ENCODE data around the gene CMAS. TPM values are rescaled to one million over a fixed set of nuclear protein-coding genes. Genes with fewer than 3 reads are reported as not detected.
A peak's percentile ranks its signal among the peaks of the same experiment; 100 is the strongest.
"Not testable (repeated sequence)": the region's sequence is repeated elsewhere in the genome, so short reads cannot be mapped to it uniquely, and the experiment has no call there.

Gene CMAS
- total RNA-seq, 1 experiment from 2014 or later = 37.6 TPM

DNA sequence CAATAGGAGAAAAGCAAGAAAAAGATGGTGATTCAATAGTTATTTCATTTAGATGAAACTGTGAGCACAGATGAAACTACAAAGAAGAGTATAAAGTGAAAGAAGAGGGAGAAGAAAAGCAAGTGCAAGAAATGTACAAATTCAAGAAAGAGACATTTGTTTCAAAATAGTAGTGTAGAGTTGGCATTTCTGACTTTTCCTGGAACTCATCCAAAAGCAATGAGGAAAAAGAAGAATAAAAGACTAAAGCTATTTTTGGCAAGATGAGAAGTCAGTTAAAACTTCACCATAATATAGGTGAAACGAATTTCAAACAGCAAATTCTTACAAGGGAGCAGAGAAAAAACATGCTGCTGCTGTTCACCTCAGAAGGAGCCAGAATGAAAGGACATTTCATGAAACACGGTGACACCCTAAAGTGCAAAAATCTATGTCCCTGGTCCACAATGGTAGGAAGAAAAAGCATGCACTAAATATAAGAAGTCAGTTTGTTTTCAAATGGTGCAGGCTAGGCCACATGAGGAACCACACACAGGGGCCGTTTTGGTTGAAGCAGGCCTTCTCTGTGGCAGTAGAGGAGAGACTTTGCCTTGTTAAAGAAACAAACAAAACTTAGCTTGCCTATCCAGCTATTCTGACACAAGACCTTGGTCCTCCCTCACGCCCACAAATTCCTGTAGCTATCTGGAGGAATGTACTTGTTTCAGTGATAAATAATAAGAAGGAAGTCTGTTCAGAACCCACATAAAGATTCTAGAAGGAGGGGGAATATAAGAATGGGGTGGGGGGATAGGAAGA lies 11.1 kb upstream of the CMAS start:
- Histone ChIP-seq H3K9me3 (replicated peaks) (no peaks in the 10 kb centered on the region), H3K4me3 (no peak overlapping the region), H3K36me3 (no peaks in the 10 kb centered on the region), H3K4me1 (no peaks in the 10 kb centered on the region), H3K27ac (no peak overlapping the region), H3K27me3 (no peaks in the 10 kb centered on the region)
- DNase-seq = no peak

DNA sequence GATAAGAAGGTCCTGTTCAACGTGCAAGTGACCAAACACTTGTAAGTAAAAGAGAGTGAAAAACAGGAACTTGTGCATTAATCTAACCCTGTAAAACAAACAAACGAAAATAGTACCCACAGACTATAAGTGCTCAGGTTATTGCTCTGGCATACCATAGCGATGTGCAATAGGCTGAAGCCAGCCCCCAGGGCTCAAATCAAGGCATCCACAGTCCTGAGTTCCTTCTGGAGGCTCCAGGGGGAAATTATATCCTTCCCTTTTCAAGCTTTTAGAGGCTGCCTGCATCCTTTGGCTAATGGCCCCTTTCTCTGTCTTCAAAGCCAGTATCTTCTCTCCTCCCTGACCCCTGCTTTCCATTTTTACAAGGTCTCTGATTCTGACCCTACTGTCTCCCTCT lies 8.1 kb upstream of the CMAS start:
- no peaks in the 10 kb centered on the region for H3K9me3 ChIP-seq (replicated peaks)
- no peaks in the 10 kb centered on the region for H3K36me3 ChIP-seq
- H3K27me3 ChIP-seq = no peaks in the 10 kb centered on the region
- no peak for DNase-seq
- no peak overlapping the region for H3K4me3 ChIP-seq
- H3K27ac ChIP-seq = no peak overlapping the region
- no peaks in the 10 kb centered on the region for H3K4me1 ChIP-seq

GRCh38 chr12:22038734-22039133 lies 7.3 kb upstream of the CMAS start:
- Histone ChIP-seq H3K9me3 (replicated peaks) (no peaks in the 10 kb centered on the region), H3K27me3 (no peaks in the 10 kb centered on the region), H3K27ac (no peak overlapping the region), H3K4me3 (no peak overlapping the region), H3K36me3 (no peaks in the 10 kb centered on the region), H3K4me1 (no peaks in the 10 kb centered on the region)
- no peak for DNase-seq

DNA sequence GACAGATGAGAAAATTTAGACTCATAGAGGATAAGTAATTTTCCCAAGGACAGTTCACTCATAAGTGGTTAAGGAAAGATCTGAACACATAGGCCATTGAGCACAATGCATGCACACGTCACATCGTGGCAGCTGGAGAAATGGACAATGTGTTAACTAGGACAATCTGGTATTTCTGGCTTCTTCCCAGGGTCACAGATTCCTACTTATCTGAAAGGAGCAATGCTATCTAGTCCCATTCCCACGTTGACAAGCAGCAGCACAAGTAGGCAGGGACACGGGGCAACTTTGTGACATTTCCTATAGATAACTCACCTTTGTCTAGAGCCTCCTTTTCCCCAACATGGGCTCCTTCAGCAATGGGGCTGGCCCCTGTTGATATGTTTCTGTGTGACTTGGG lies 6.7 kb upstream of the CMAS start:
- Histone ChIP-seq H3K4me1 (no peaks in the 10 kb centered on the region), H3K4me3 (no peak overlapping the region), H3K27me3 (no peaks in the 10 kb centered on the region)

DNA sequence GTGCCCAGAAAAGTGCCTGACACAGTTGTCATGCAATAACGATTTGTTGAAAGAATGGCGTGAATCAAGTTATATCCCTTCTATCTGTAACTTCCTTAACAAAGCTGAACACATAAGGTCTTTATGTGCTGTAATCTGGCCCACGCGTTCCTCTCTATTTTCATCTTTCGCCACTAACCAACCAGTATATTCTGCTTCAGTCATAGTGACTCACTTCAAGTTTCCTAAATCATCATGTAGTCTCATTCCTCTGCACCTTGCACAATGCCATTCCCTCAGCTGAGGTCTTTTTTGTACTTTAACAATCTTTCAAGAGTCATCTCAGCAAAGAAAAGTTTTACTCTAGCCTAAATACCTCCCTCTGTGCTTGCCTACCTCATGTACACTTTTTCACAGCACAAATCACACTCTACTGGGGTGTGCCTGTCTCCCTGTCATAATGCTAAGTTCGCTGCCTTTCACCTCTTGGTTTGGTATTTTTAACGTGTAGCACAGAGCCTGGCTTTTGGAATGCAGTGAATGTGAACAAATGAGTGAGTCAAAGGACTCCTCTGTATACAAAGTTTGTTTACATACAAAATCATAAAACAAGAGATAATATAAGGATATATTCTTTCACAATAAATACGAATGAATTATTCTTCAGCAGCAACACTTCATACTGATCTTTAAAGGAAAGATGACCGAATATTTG lies 2.9 kb upstream of the CMAS start:
- H3K27me3 ChIP-seq = no peaks in the 10 kb centered on the region
- H3K9me3 ChIP-seq (replicated peaks) = no peaks in the 10 kb centered on the region
- H3K27ac ChIP-seq = no peak overlapping the region
- DNase-seq = no peak
- no peaks in the 10 kb centered on the region; the same call in 1 of the 2 replicates for H3K36me3 ChIP-seq
- H3K4me1 ChIP-seq = no peaks in the 10 kb centered on the region
- H3K4me3 ChIP-seq = no peak overlapping the region

More for the DNA sequence above, 6.7 kb upstream of the CMAS start:
- no peaks in the 10 kb centered on the region for H3K36me3 ChIP-seq
- no peaks in the 10 kb centered on the region for H3K9me3 ChIP-seq (replicated peaks)
- no peak for DNase-seq
- no peak overlapping the region for H3K27ac ChIP-seq

DNA sequence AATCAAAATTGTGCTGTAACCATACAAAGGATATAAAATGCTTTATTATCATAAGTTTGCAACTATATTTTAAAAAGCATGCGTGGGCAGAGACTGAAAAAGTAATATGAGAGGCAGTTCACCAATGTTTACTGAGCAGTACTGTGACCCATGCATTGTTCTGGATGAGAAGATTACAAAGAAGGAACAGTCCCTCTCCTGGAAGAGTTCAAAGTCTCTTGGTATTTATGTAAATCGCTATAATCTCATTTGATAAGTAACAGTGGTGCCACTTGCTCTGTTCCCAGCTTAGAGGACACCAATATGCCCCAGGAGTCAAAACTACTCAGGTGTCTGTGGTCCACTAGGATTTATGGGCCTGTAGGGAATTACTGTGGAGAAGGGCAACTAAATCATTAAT lies 2.1 kb upstream of the CMAS start:
- H3K4me1 ChIP-seq = no peaks in the 10 kb centered on the region
- DNase-seq = no peak
- H3K27me3 ChIP-seq = no peaks in the 10 kb centered on the region
- H3K4me3 ChIP-seq = no peak overlapping the region
- no peaks in the 10 kb centered on the region for H3K9me3 ChIP-seq (replicated peaks)
- H3K36me3 ChIP-seq = no peaks in the 10 kb centered on the region; the same call in 1 of the 2 replicates
- H3K27ac ChIP-seq = no peak overlapping the region

DNA sequence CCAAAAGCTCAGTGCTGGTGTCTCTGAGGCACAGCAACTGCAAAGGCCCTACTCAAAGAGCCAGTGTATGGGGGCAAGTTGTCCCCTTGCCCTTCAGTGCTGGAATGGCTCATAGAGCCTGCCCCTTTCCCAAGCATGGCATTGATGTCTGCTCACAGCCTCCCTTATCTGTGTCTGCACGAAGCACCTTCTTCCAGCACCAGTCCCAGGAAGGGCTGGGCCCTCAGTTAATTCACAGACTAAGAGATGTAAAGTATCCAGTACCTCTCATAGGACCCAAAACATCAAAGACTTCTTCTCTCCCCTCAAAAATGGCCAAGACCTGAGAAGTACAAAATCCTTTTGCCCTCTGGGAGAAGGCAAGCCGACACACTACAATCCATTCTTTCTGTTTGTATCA lies 1.6 kb upstream of the CMAS start:
- H3K4me1 ChIP-seq = no peaks in the 10 kb centered on the region
- H3K9me3 ChIP-seq (replicated peaks) = no peaks in the 10 kb centered on the region
- H3K36me3 ChIP-seq = no peaks in the 10 kb centered on the region; the same call in 1 of the 2 replicates
- no peak overlapping the region for H3K27ac ChIP-seq
- H3K27me3 ChIP-seq = no peaks in the 10 kb centered on the region
- no peak overlapping the region for H3K4me3 ChIP-seq
- DNase-seq = no peak

GRCh38 chr12:22046968-22047390 lies 961 bp downstream of the CMAS start:
- peak overlapping the region; percentile 87 for H3K27ac ChIP-seq

GRCh38 chr12:22047494-22047893 lies 1.5 kb downstream of the CMAS start:
- no peak for DNase-seq
- H3K4me3 ChIP-seq = no peak overlapping the region
- no peak overlapping the region for H3K27ac ChIP-seq
- no peaks in the 10 kb centered on the region for H3K27me3 ChIP-seq
- H3K9me3 ChIP-seq (replicated peaks) = no peaks in the 10 kb centered on the region
- H3K36me3 ChIP-seq = no peaks in the 10 kb centered on the region; the same call in 1 of the 2 replicates
- H3K4me1 ChIP-seq = no peaks in the 10 kb centered on the region

More at GRCh38 chr12:22046968-22047390, 961 bp downstream of the CMAS start:
- Histone ChIP-seq H3K9me3 (replicated peaks) (no peaks in the 10 kb centered on the region), H3K27me3 (no peaks in the 10 kb centered on the region), H3K4me1 (no peaks in the 10 kb centered on the region), H3K4me3 (peak overlapping the region; percentile 100), H3K36me3 (no peaks in the 10 kb centered on the region; the same call in 1 of the 2 replicates)
- no peak for DNase-seq

DNA sequence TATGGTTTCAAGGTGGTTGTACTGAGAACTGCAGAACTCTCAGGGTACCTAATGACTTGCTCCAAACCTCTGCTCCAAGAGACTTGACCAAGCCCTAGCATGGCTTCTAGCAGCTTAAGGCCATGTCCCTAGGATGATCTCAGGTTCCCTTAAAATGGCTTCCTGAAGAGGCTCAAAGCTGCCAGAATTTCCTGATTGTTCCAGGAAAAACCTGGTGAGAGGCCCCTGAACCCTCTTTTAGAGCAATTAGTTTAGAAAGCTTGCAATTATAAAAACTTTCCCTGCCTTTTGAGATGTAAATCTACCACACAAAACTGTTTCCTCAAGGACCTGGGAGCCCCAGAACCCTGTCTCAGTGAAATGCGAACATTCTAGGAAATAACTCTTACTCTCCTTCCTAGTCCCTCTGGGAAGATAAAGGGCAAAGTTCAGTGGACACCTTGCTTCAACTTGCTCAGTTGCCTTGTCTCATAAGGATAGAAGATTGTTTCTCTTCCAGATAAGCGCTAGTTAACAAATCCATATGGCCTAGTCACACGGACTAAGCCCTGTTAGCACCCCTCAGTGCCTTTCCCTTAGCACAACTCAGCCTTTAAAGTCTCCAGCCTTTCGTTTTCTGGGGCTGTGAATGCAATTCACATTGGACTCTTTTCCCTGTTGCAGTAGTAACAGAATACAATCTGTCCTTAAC lies 2.5 kb downstream of the CMAS start:
- DNase-seq = no peak
- no peak overlapping the region for H3K4me3 ChIP-seq
- no peaks in the 10 kb centered on the region; the same call in 1 of the 2 replicates for H3K36me3 ChIP-seq
- H3K9me3 ChIP-seq (replicated peaks) = no peaks in the 10 kb centered on the region
- H3K27me3 ChIP-seq = no peaks in the 10 kb centered on the region
- H3K4me1 ChIP-seq = no peaks in the 10 kb centered on the region
- no peak overlapping the region for H3K27ac ChIP-seq

DNA sequence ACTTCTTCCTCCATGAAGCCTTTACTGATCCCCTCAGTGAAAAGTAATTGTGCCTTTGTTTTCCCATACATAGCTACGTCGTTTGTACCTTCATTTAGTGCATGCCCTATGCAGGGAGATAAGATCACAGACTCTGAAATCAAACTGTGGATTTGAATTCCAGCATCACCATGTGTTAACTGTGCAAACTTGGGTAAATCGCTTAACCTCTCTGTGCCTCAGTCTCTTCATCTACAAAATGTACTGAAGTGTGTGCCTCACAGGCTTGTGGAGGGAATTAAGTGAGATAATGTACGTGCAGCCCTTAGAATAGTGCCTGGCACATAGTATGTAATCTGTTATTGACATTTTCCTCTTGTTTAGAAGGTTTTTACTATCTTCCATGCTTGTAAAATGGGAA lies 4.1 kb downstream of the CMAS start:
- H3K27ac ChIP-seq = no peak overlapping the region
- no peaks in the 10 kb centered on the region for H3K4me1 ChIP-seq
- no peaks in the 10 kb centered on the region; the same call in 1 of the 2 replicates for H3K36me3 ChIP-seq
- no peak overlapping the region for H3K4me3 ChIP-seq
- no peaks in the 10 kb centered on the region for H3K9me3 ChIP-seq (replicated peaks)
- no peak for DNase-seq
- H3K27me3 ChIP-seq = no peaks in the 10 kb centered on the region

DNA sequence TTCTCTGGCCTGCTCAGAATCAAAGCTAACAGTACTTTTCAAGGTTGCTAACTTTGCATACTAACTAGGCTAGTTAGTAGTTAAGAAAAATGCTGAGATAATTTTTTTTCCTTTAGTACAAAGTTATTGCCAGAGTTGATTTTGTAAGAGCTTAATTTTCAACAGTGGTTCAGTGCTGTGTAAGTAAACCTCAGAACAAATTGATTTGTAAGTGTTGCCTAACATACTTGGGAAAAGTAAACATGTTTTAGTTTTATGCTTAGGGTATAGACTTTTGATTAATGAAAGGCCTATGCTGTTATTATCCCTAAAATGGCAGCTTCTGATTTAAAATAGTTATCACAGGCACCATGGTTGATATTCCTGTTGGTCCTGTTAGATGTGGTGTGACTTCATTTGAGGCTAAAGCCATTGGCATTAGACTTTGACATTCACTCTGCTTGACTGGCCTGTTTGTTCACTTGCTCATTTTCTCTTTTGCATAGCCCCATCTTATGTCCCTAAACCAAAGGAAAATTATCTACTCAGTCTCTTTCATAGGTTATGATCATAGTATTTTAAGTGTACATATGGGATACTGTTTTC lies 5.2 kb downstream of the CMAS start:
- no peak overlapping the region for H3K27ac ChIP-seq
- H3K36me3 ChIP-seq = peaks cover 3% of the 10 kb centered on the region; the same call in 1 of the 2 replicates
- no peaks in the 10 kb centered on the region for H3K9me3 ChIP-seq (replicated peaks)
- H3K4me3 ChIP-seq = no peak overlapping the region
- no peaks in the 10 kb centered on the region for H3K27me3 ChIP-seq
- no peak for DNase-seq
- no peaks in the 10 kb centered on the region for H3K4me1 ChIP-seq

GRCh38 chr12:22052994-22053393 lies 7.0 kb downstream of the CMAS start:
- not testable (repeated sequence) for H3K4me1 ChIP-seq; H3K9me3 ChIP-seq (replicated peaks); DNase-seq; H3K4me3 ChIP-seq; H3K27me3 ChIP-seq; H3K27ac ChIP-seq; H3K36me3 ChIP-seq

GRCh38 chr12:22054155-22054554 lies 8.1 kb downstream of the CMAS start:
- Histone ChIP-seq H3K4me1 (no peaks in the 10 kb centered on the region), H3K27me3 (no peaks in the 10 kb centered on the region)

GRCh38 chr12:22056607-22057006 lies 10.6 kb downstream of the CMAS start:
- H3K36me3 ChIP-seq = peaks cover 19% of the 10 kb centered on the region
- no peaks in the 10 kb centered on the region for H3K27me3 ChIP-seq

More at GRCh38 chr12:22054155-22054554, 8.1 kb downstream of the CMAS start:
- no peak overlapping the region for H3K27ac ChIP-seq
- no peak overlapping the region for H3K4me3 ChIP-seq
- H3K36me3 ChIP-seq = peaks cover 10% of the 10 kb centered on the region
- DNase-seq = no peak
- no peaks in the 10 kb centered on the region for H3K9me3 ChIP-seq (replicated peaks)

More at GRCh38 chr12:22056607-22057006, 10.6 kb downstream of the CMAS start:
- Histone ChIP-seq H3K4me3 (no peak overlapping the region), H3K9me3 (replicated peaks) (no peaks in the 10 kb centered on the region), H3K4me1 (no peaks in the 10 kb centered on the region), H3K27ac (no peak overlapping the region)
- no peak for DNase-seq
